Spinal cord (tissue), 10 donors: ENCODE results near the gene THADA. TPM values are rescaled to one million over a fixed set of nuclear protein-coding genes. Genes with fewer than 3 reads are reported as not detected.

ENCODE experiments used
- DNase-seq, 6 donors: peaks; one replicate each; pipeline versions ENCODE4 v3.0.0 to v3.0.0-alpha.2; 2013 to 2015; ENCODE audit warnings: low spot score in 6 of 6, low read depth in 4 of 6
- H3K27ac ChIP-seq: one replicate; pipeline ENCODE4 v1.5.1; 2013; ENCODE audit warnings: low read depth, low read length, control low read depth
- H3K27me3 ChIP-seq: one replicate; pipeline ENCODE4 v1.6.1; 2013; ENCODE audit warnings: low read length; ENCODE audit not compliant: control insufficient read depth, insufficient read depth
- H3K36me3 ChIP-seq: one replicate; pipeline ENCODE4 v1.6.1; 2013; ENCODE audit warnings: low read length; ENCODE audit not compliant: control insufficient read depth, insufficient read depth
- H3K4me1 ChIP-seq: one replicate; pipeline ENCODE4 v1.6.1; 2013; ENCODE audit warnings: low read length; ENCODE audit not compliant: control insufficient read depth, insufficient read depth
- H3K4me3 ChIP-seq: one replicate; pipeline ENCODE4 v1.5.1; 2013; ENCODE audit warnings: low read depth, low read length, control low read depth
- H3K9me3 ChIP-seq: one replicate; pipeline ENCODE4 v1.6.1; 2013; ENCODE audit warnings: low read length; ENCODE audit not compliant: control insufficient read depth, insufficient read depth
- WGBS: methylation state at CpG from one replicate; pipeline ENCODE4 v1.1.5; 2013; ENCODE audit warnings: missing lambda C conversion rate; ENCODE audit not compliant: insufficient coverage; 5-methylcytosine and 5-hydroxymethylcytosine counted together
- polyA plus RNA-seq, 2 donors: library from polyadenylated mRNA; unstranded; fragments of 120-200 nt; gene quantifications; one replicate each; pipeline ENCODE4 v1.2.1, GENCODE V29; 2013; ENCODE audit not compliant: insufficient read length in 2 of 2
- total RNA-seq, 2 donors: library from RNA; depleted of rRNA in 1 of 2; stranded (reverse); fragments of 120-200 nt in 1 of 2; fragments of >200 nt in 1 of 2; gene quantifications; one replicate each; pipeline versions ENCODE4 v1.2.3 to v1.2.4, GENCODE V29; 2013 to 2014
- donor health status: healthy.

Gene THADA
- total and polyA plus RNA-seq, 4 donors = 16.5 to 44.8 (median 21.5) TPM

- Histone ChIP-seq H3K4me1 (peaks cover 44% of the 10 kb centered on the region), H3K4me3 (no peak overlapping the region), H3K27ac (peak overlapping the region; percentile 98), H3K27me3 (no peaks in the 10 kb centered on the region), H3K9me3 (no peaks in the 10 kb centered on the region), H3K36me3 (peaks cover 2% of the 10 kb centered on the region)
- WGBS = 35% methylated on average over 4 of the region's 11 CpGs
- DNase-seq = peak in 1 of 6 donors; percentile 46
Measured at GRCh38 chr2:43217228-43218154, 378.3 kb downstream of the THADA start.

DNA sequence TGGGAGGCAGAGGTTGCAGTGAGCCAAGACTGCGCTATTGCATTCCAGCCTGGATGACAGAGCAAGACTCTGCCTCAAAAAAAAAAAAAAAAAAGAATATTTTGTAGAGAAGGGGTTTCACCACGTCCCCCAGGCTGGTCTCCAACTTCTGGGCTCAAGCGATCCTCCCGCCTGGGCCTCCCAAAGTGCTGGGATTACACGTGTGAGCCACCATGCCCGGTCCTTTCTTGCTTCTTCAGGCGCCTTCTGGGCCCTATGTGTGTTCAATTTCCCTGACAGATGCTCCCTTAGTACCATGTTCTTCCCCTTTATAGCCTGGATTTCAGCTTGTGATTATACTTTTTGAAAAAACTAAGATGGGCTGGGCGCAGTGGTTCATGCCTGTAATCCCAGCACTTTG is 379.2 kb downstream of the THADA start:
- 75% methylated on average over 5 of the region's 8 CpGs for WGBS
- no peaks in the 10 kb centered on the region for H3K9me3 ChIP-seq
- DNase-seq = no peak
- H3K27me3 ChIP-seq = no peaks in the 10 kb centered on the region
- H3K27ac ChIP-seq = no peak overlapping the region
- H3K4me3 ChIP-seq = no peak overlapping the region
- H3K4me1 ChIP-seq = peaks cover 38% of the 10 kb centered on the region
- H3K36me3 ChIP-seq = no peaks in the 10 kb centered on the region

DNA sequence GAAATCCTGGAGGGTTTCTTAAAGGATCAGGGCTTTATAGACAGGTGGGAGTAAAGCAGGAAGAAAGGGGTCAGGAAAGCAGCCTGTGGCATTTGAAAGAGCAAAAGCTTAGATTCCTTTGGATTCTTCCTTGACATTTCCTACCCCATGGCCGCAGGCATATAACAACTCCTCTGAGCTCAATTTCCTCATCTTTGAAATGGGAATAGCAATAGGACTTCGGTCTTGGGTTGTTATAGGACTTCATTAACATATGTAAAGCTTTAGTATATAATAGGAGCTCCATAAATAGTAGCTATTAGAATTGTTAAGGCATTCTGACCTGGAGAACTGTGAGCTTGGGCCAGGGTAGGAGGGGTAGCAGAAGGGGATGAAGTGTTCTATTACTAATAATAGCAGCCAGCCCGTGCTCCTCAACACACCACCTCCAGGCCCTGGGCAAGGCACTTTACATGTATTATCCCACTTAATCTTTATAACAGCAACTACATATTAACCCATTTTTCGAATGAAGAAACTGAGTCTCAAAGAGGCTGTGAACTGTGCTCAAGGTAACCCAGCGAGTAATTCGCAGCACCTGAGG is 380.1 kb downstream of the THADA start:
- peaks cover 2% of the 10 kb centered on the region for H3K36me3 ChIP-seq
- WGBS = 94% methylated on average over 3 of the region's 6 CpGs
- no peak overlapping the region for H3K27ac ChIP-seq
- no peaks in the 10 kb centered on the region for H3K9me3 ChIP-seq
- H3K4me1 ChIP-seq = peaks cover 33% of the 10 kb centered on the region
- no peaks in the 10 kb centered on the region for H3K27me3 ChIP-seq
- no peak for DNase-seq
- no peak overlapping the region for H3K4me3 ChIP-seq

DNA sequence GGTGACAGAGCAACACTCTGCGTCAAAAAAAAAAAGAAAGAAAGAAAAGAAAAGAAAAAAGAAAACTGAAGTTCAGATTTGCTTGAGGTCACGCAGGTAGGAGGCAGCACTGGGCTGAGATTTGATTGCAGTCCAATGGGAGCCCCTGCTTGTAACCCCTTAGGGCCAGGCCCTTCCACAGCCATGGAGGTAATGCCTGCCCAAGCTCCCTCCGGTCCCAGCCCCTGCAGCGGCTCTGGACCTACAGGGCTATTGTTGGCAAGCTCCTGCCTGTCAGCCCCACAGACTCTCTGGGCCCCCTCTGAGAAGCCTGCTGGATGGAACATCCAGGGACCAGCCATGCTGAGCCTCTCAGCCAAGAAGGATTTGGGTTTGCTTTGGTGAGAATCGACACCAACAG is 381.6 kb downstream of the THADA start:
- 65% methylated on average over 5 of the region's 5 CpGs for WGBS
- peaks cover 6% of the 10 kb centered on the region for H3K36me3 ChIP-seq
- no peak overlapping the region for H3K4me3 ChIP-seq
- no peaks in the 10 kb centered on the region for H3K27me3 ChIP-seq
- no peak for DNase-seq
- peaks cover 29% of the 10 kb centered on the region for H3K4me1 ChIP-seq
- no peaks in the 10 kb centered on the region for H3K9me3 ChIP-seq
- no peak overlapping the region for H3K27ac ChIP-seq

GRCh38 chr2:43212931-43213330 is 382.9 kb downstream of the THADA start:
- Histone ChIP-seq H3K9me3 (no peaks in the 10 kb centered on the region), H3K36me3 (peaks cover 6% of the 10 kb centered on the region), H3K27me3 (no peaks in the 10 kb centered on the region), H3K4me1 (peaks cover 15% of the 10 kb centered on the region), H3K4me3 (no peak overlapping the region), H3K27ac (no peak overlapping the region)
- no peak for DNase-seq
- WGBS = 96% methylated on average over 2 of the region's 3 CpGs

- Histone ChIP-seq H3K36me3 (peaks cover 6% of the 10 kb centered on the region), H3K27ac (no peak overlapping the region), H3K27me3 (no peaks in the 10 kb centered on the region), H3K9me3 (no peaks in the 10 kb centered on the region), H3K4me3 (no peak overlapping the region), H3K4me1 (peaks cover 9% of the 10 kb centered on the region)
- no peak for DNase-seq
- WGBS = 94% methylated on average over 9 of the region's 11 CpGs
Measured at GRCh38 chr2:43212216-43212835, 383.5 kb downstream of the THADA start.

- 71% methylated on average over 21 of the region's 23 CpGs for WGBS
- peaks cover 6% of the 10 kb centered on the region for H3K36me3 ChIP-seq
- no peak overlapping the region for H3K4me3 ChIP-seq
- no peaks in the 10 kb centered on the region for H3K27me3 ChIP-seq
- peak in 2 of 6 donors; percentile 13 to 49 for DNase-seq
- peaks cover 9% of the 10 kb centered on the region for H3K4me1 ChIP-seq
- H3K27ac ChIP-seq = peak overlapping the region; percentile 52
- H3K9me3 ChIP-seq = no peaks in the 10 kb centered on the region
Measured at GRCh38 chr2:43210467-43211303, 385.2 kb downstream of the THADA start.

DNA sequence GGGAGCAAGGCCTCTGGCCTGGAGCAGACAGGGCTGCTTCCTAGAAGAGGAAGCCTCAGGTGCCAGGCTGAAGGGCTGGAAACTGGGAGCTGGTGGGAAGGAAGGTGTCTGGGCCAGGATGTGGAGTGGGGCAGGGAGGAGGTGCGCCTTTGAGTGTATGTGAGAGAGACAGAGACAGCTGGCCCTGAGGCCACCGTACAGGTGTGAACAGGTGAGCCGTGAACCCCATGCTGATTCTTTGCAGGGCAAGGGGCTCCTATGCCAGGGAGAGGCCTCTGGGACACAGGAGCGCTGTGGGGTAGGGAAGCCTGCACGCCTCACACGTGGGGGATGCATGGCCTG is 385.7 kb downstream of the THADA start:
- Histone ChIP-seq H3K36me3 (peaks cover 6% of the 10 kb centered on the region), H3K4me3 (no peak overlapping the region), H3K27ac (peak overlapping the region; percentile 15), H3K9me3 (no peaks in the 10 kb centered on the region), H3K4me1 (peaks cover 9% of the 10 kb centered on the region), H3K27me3 (no peaks in the 10 kb centered on the region)
- DNase-seq = no peak
- WGBS = 91% methylated on average over 6 of the region's 6 CpGs

- Histone ChIP-seq H3K4me3 (no peak overlapping the region), H3K9me3 (no peaks in the 10 kb centered on the region), H3K36me3 (peaks cover 6% of the 10 kb centered on the region), H3K27ac (no peak overlapping the region), H3K27me3 (no peaks in the 10 kb centered on the region), H3K4me1 (peaks cover 9% of the 10 kb centered on the region)
- DNase-seq = no peak
- 88% methylated on average over 5 of the region's 5 CpGs for WGBS
Measured at GRCh38 chr2:43209204-43209717, 386.6 kb downstream of the THADA start.
